Measurements from ENCODE around the gene TUBB6. TPM values are rescaled to one million over a fixed set of nuclear protein-coding genes. Genes with fewer than 3 reads are reported as not detected.
A peak's percentile ranks its signal among the peaks of the same experiment; 100 is the strongest.

Gene TUBB6
- total and polyA plus RNA-seq, 12 donors = 61.9 to 602 (median 92.1) TPM

- ATAC-seq = peak; percentile 29 to 60 (median 48)
- 30 to 34% methylated on average over 39 of the region's 39 CpGs for WGBS, 2 donors
- peak overlapping the region; percentile 94 to 100 (median 99) for H3K27ac ChIP-seq
- peaks cover 0 to 7% (median 2%) of the 10 kb centered on the region in 11 donors for H3K9me3 ChIP-seq
- DNase-seq = peak; percentile 64 to 66
- H3K4me3 ChIP-seq = peak overlapping the region; percentile 67 to 95 (median 82)
- peak in 1 of 9 donors; percentile 26 for TF ChIP-seq CTCF (IDR thresholded peaks at IDR 0.05)
- peaks cover 5 to 44% (median 29%) of the 10 kb centered on the region in 9 donors for H3K4me1 ChIP-seq
- peaks cover 0 to 25% (median 16%) of the 10 kb centered on the region in 9 donors for H3K36me3 ChIP-seq
- intact Hi-C loops (cut with DNase I) = loop anchor here in 4 of 10 donors (1.0 to 5.0 kb wide), 2 partner anchors 35 kb away; no protein-coding TSS in a partner anchor
- peaks cover 0 to 29% (median 0%) of the 10 kb centered on the region in 7 donors for H3K27me3 ChIP-seq
These were observed 1.0 kb upstream of the TUBB6 start for GRCh38 chr18:12306752-12307700.

- intact Hi-C loops (cut with DNase I) = loop anchor here in 4 of 10 donors (1.0 to 5.0 kb wide), 2 partner anchors 36 to 69 kb away; partner anchors contain the start of gene AFG3L2 (in 1 of the 4)
- peak overlapping the region; percentile 63 to 95 (median 82) for H3K4me3 ChIP-seq
- peaks cover 0 to 13% (median 7%) of the 10 kb centered on the region in 11 donors for H3K9me3 ChIP-seq
- 0 to 1% methylated on average over 76 to 81 of the region's 81 CpGs for WGBS, 2 donors
- ATAC-seq = peak; percentile 75 to 88 (median 83)
- peaks cover 0 to 29% (median 0%) of the 10 kb centered on the region in 7 donors for H3K27me3 ChIP-seq
- H3K36me3 ChIP-seq = peaks cover 0 to 40% (median 27%) of the 10 kb centered on the region in 9 donors
- peak; percentile 83 to 85 for DNase-seq
- H3K27ac ChIP-seq = peak overlapping the region; percentile 94 to 100 (median 99)
- H3K4me1 ChIP-seq = peaks cover 6 to 50% (median 35%) of the 10 kb centered on the region in 9 donors
- no peak for TF ChIP-seq CTCF (IDR thresholded peaks at IDR 0.05)
These were observed 502 bp downstream of the TUBB6 start for GRCh38 chr18:12308386-12309100.

GRCh38 chr18:12309683-12310198 is 1.7 kb downstream of the TUBB6 start:
- Histone ChIP-seq H3K27ac (peak overlapping the region in 8 of 10 donors; percentile 94 to 100 (median 99)), H3K27me3 (peaks cover 0 to 29% (median 0%) of the 10 kb centered on the region in 7 donors), H3K36me3 (peaks cover 0 to 52% (median 27%) of the 10 kb centered on the region in 9 donors), H3K4me1 (peaks cover 6 to 62% (median 47%) of the 10 kb centered on the region in 9 donors), H3K9me3 (peaks cover 0 to 13% (median 7%) of the 10 kb centered on the region in 11 donors), H3K4me3 (peak overlapping the region in 9 of 10 donors; percentile 76 to 95 (median 82))
- TF ChIP-seq CTCF (IDR thresholded peaks at IDR 0.05) = no peak
- intact Hi-C loops (cut with DNase I) = loop anchor here in 4 of 10 donors (5.0 to 10.0 kb wide), 2 partner anchors 37 to 65 kb away; partner anchors contain the start of gene AFG3L2 (in 1 of the 4)
- DNase-seq (no peak), ATAC-seq (no peak)
- WGBS, 2 donors = 35 to 36% methylated on average over 7 of the region's 7 CpGs

Data from heart right ventricle (tissue), 16 donors.